DOHH2 (cell line): ENCODE measurements around the gene RCOR1.

Experiments used
- EZH2phosphoT487 ChIP-seq: fragments of 200-600 bp; sonication (generic); IDR thresholded peaks from 2 replicates; pipeline ENCODE4 v1.6.1; 2017; ENCODE audit warnings: borderline replicate concordance, mild to moderate bottlenecking, antibody characterized with exemption, low read length, moderate library complexity, mixed read lengths
- TF ChIP-seq, protein P1 (sequence below): fragments of 200-600 bp; sonication (generic); IDR thresholded peaks from one replicate; pipeline ENCODE4 v1.5.1; 2014; ENCODE audit warnings: antibody characterized with exemption, mild to moderate bottlenecking, low read depth, low read length; ENCODE audit not compliant: poor library complexity, severe bottlenecking

DNA sequence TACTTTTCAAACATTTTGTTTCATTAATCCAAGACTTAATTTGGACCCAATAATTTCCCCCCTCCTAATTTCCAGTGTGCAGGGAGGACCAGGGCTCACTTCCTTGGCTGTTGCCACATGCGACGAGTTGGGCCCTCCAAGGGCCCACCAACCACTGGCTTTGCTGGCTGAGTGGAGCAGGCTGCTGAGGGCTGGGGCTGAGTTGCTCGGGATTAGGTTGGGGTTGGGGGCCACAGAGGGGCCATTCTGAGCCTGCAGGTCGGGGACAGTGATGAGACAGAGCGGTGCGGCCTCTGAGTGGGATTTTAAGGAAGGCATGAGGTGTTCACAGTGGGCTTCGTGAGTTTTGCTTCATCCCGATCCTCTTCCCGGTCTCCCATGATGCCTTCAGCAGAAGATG is 178.7 kb downstream of the RCOR1 start:
- TF ChIP-seq, protein P1, sequence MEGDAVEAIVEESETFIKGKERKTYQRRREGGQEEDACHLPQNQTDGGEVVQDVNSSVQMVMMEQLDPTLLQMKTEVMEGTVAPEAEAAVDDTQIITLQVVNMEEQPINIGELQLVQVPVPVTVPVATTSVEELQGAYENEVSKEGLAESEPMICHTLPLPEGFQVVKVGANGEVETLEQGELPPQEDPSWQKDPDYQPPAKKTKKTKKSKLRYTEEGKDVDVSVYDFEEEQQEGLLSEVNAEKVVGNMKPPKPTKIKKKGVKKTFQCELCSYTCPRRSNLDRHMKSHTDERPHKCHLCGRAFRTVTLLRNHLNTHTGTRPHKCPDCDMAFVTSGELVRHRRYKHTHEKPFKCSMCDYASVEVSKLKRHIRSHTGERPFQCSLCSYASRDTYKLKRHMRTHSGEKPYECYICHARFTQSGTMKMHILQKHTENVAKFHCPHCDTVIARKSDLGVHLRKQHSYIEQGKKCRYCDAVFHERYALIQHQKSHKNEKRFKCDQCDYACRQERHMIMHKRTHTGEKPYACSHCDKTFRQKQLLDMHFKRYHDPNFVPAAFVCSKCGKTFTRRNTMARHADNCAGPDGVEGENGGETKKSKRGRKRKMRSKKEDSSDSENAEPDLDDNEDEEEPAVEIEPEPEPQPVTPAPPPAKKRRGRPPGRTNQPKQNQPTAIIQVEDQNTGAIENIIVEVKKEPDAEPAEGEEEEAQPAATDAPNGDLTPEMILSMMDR, result no peak
- no peak for TF ChIP-seq EZH2phosphoT487
